H9 (cell line): ENCODE data around the gene AGTRAP. TPM values are rescaled to one million over a fixed set of nuclear protein-coding genes. Genes with fewer than 3 reads are reported as not detected.

ENCODE experiments used
- DNase-seq: peaks from one replicate; pipeline ENCODE4 v3.0.0-alpha.2; 2017
- H2AFZ ChIP-seq: one replicate; pipeline ENCODE4 v1.6.1; 2013; ENCODE audit warnings: mild to moderate bottlenecking, low read length, control low read depth, moderate library complexity
- H2AK5ac ChIP-seq: 2 replicates; pipeline ENCODE4 v1.6.1; 2013; ENCODE audit warnings: low read length, control low read depth, mixed read lengths; ENCODE audit not compliant: insufficient read length
- H2BK120ac ChIP-seq: one replicate; pipeline ENCODE4 v1.6.1; 2013; ENCODE audit warnings: low read depth, mild to moderate bottlenecking, low read length, control low read depth, inconsistent platforms; ENCODE audit not compliant: poor library complexity, severe bottlenecking
- H2BK12ac ChIP-seq: 2 replicates; pipeline ENCODE4 v1.6.1; 2013; ENCODE audit warnings: low read length, control low read depth, mixed read lengths, low read depth; ENCODE audit not compliant: insufficient read length
- H2BK15ac ChIP-seq: 2 replicates; pipeline ENCODE4 v1.6.1; 2013; ENCODE audit warnings: low read depth, low read length, control low read depth
- H2BK20ac ChIP-seq: one replicate; pipeline ENCODE4 v1.6.1; 2013; ENCODE audit warnings: low read depth, mild to moderate bottlenecking, low read length, control low read depth, inconsistent platforms; ENCODE audit not compliant: poor library complexity, severe bottlenecking
- H2BK5ac ChIP-seq: 2 replicates; pipeline ENCODE4 v1.6.1; 2013; ENCODE audit warnings: low read length, control low read depth, mixed read lengths; ENCODE audit not compliant: insufficient read length
- H3K14ac ChIP-seq: 2 replicates; pipeline ENCODE4 v1.6.1; 2013; ENCODE audit warnings: low read length, control low read depth; ENCODE audit not compliant: insufficient read depth
- H3K18ac ChIP-seq: 2 replicates; pipeline ENCODE4 v1.6.1; 2013; ENCODE audit warnings: low read depth, mild to moderate bottlenecking, mixed read lengths, low read length, control low read depth; ENCODE audit not compliant: insufficient read length
- H3K23ac ChIP-seq: 2 replicates; pipeline ENCODE4 v1.6.1; 2013; ENCODE audit warnings: low read length, control low read depth, mixed read lengths, low read depth; ENCODE audit not compliant: insufficient read length
- H3K23me2 ChIP-seq: 2 replicates; pipeline ENCODE4 v1.6.1; 2013; ENCODE audit warnings: low read depth, mild to moderate bottlenecking, mixed read lengths, low read length, control low read depth; ENCODE audit not compliant: insufficient read length, poor library complexity, severe bottlenecking
- H3K27ac ChIP-seq: 2 replicates; pipeline ENCODE4 v1.5.1; 2013; ENCODE audit warnings: low read length, control low read depth, mixed read lengths, low read depth; ENCODE audit not compliant: insufficient read length
- H3K27me3 ChIP-seq: 2 replicates; pipeline ENCODE4 v1.6.1; 2013; ENCODE audit warnings: low read length, control low read depth, inconsistent platforms; ENCODE audit not compliant: insufficient read depth
- H3K4ac ChIP-seq: 2 replicates; pipeline ENCODE4 v1.6.1; 2013; ENCODE audit warnings: low read depth, mild to moderate bottlenecking, control low read depth, inconsistent platforms, low read length, moderate library complexity
- H3K4me1 ChIP-seq: 2 replicates; pipeline ENCODE4 v1.6.1; 2013; ENCODE audit warnings: low read length, control low read depth, inconsistent platforms; ENCODE audit not compliant: insufficient read depth
- H3K4me2 ChIP-seq: 2 replicates; pipeline ENCODE4 v1.6.1; 2013; ENCODE audit warnings: low read length, control low read depth, mixed read lengths; ENCODE audit not compliant: insufficient read length, insufficient read depth
- H3K56ac ChIP-seq: 2 replicates; pipeline ENCODE4 v1.6.1; 2013; ENCODE audit warnings: low read depth, mild to moderate bottlenecking, mixed read lengths, low read length, control low read depth; ENCODE audit not compliant: insufficient read length
- H3K79me1 ChIP-seq: 2 replicates; pipeline ENCODE4 v1.6.1; 2013; ENCODE audit warnings: low read depth, mild to moderate bottlenecking, moderate library complexity, low read length, control low read depth, inconsistent platforms; ENCODE audit not compliant: insufficient read depth, poor library complexity, severe bottlenecking
- H3K79me2 ChIP-seq: 2 replicates; pipeline ENCODE4 v1.6.1; 2013; ENCODE audit warnings: low read length, control low read depth, inconsistent platforms; ENCODE audit not compliant: insufficient read depth
- H3K9ac ChIP-seq: 2 replicates; pipeline ENCODE4 v1.6.1; 2013; ENCODE audit warnings: low read length, control low read depth, mixed read lengths; ENCODE audit not compliant: insufficient read length; ENCODE audit errors: extremely low read depth
- H3K9me3 ChIP-seq: one replicate; pipeline ENCODE4 v1.6.1; 2013; ENCODE audit warnings: low read depth, low read length, inconsistent platforms; ENCODE audit not compliant: control insufficient read depth
- H3T11ph ChIP-seq: one replicate; pipeline ENCODE4 v1.6.1; 2013; ENCODE audit warnings: mild to moderate bottlenecking, low read length, control low read depth, inconsistent platforms
- H4K20me1 ChIP-seq: one replicate; pipeline ENCODE4 v1.6.1; 2013; ENCODE audit not compliant: control insufficient read depth, insufficient read length, insufficient read depth
- H4K5ac ChIP-seq: 2 replicates; pipeline ENCODE4 v1.6.1; 2013; ENCODE audit warnings: low read depth, mild to moderate bottlenecking, mixed read lengths, low read length, control low read depth; ENCODE audit not compliant: insufficient read length
- H4K8ac ChIP-seq: replicated peaks from 2 replicates; pipeline ENCODE4 v1.6.1; 2013; ENCODE audit warnings: low read length, control low read depth, mixed read lengths, low read depth; ENCODE audit not compliant: insufficient read length
- H4K91ac ChIP-seq: 2 replicates; pipeline ENCODE4 v1.6.1; 2013; ENCODE audit warnings: low read depth, mild to moderate bottlenecking, moderate library complexity, mixed read lengths, low read length, control low read depth; ENCODE audit not compliant: insufficient read length
- H3K27ac Mint-ChIP-seq, 3 experiments: 2 replicates in 2 of 3; 3 replicates in 1 of 3; pipeline ENCODE4 v1.8.0; 2020 to 2021; ENCODE audit warnings: mixed read lengths in 3 of 3, mild to moderate bottlenecking in 1 of 3, moderate library complexity in 1 of 3
- H3K27me3 Mint-ChIP-seq: 2 replicates; pipeline ENCODE4 v1.8.0; 2021; ENCODE audit warnings: low read depth, mild to moderate bottlenecking, moderate library complexity, mixed read lengths
- H3K36me3 Mint-ChIP-seq, 3 experiments: 2 replicates in 2 of 3; 3 replicates in 1 of 3; pipeline ENCODE4 v1.8.0; 2020 to 2021; ENCODE audit warnings: low read depth in 3 of 3, mixed read lengths in 3 of 3; ENCODE audit not compliant: insufficient read depth in 1 of 3
- H3K4me1 Mint-ChIP-seq, 2 experiments: 2 replicates each; pipeline ENCODE4 v1.8.0; 2020; ENCODE audit warnings: mixed read lengths in 2 of 2
- H3K4me3 Mint-ChIP-seq, 2 experiments: 2 replicates in 1 of 2; 3 replicates in 1 of 2; pipeline ENCODE4 v1.8.0; 2020 to 2021; ENCODE audit warnings: mild to moderate bottlenecking in 2 of 2, mixed read lengths in 2 of 2, moderate library complexity in 1 of 2
- H3K9me3 Mint-ChIP-seq, 2 experiments: 2 replicates in 1 of 2; 3 replicates in 1 of 2; pipeline ENCODE4 v1.8.0; 2020; ENCODE audit warnings: mild to moderate bottlenecking in 2 of 2, mixed read lengths in 2 of 2, moderate library complexity in 1 of 2
- CTCF ChIP-seq: fragments of 200-600 bp; sonication (generic); conservative IDR thresholded peaks from 3 replicates; pipeline ENCODE4 v1.8.0; 2021; ENCODE audit warnings: antibody characterized with exemption, mild to moderate bottlenecking
- WGBS: extraction: QIAGEN DNeasy Blood & Tissue Kit; methylation state at CpG from one replicate; pipeline ENCODE4 v1.1.7; 2013; ENCODE audit warnings: missing lambda C conversion rate, low lambda C conversion rate, mixed read lengths; ENCODE audit not compliant: insufficient read length; ENCODE audit errors: extremely low coverage; 5-methylcytosine and 5-hydroxymethylcytosine counted together
- total RNA-seq: library from RNA; stranded (reverse); gene quantifications from 2 replicates; pipeline ENCODE4 v1.2.1, GENCODE V29; 2021

Gene AGTRAP
- total RNA-seq, 1 experiment from 2014 or later: 60.9 TPM

GRCh38 chr1:11794446-11795237 is 58.7 kb downstream of the AGTRAP start:
- Histone ChIP-seq H2BK5ac (no peak overlapping the region), H4K20me1 (no peaks in the 10 kb centered on the region), H3K23ac (no peak overlapping the region), H2BK120ac (no peak overlapping the region), H2BK20ac (no peak overlapping the region), H4K8ac (no peak overlapping the region), H3K27me3 (no peaks in the 10 kb centered on the region), H3T11ph (no peak overlapping the region), H2BK15ac (no peak overlapping the region), H2AFZ (no peak overlapping the region), H3K4me2 (no peak overlapping the region), H3K56ac (no peak overlapping the region), H4K91ac (no peak overlapping the region), H3K27ac (no peak overlapping the region), H3K9ac (no peak overlapping the region), H2BK12ac (no peak overlapping the region), H3K4ac (no peak overlapping the region), H4K5ac (no peak overlapping the region), H3K79me1 (no peaks in the 10 kb centered on the region), H3K18ac (no peak overlapping the region), H3K14ac (no peak overlapping the region), H2AK5ac (no peak overlapping the region), H3K79me2 (no peaks in the 10 kb centered on the region), H3K23me2 (no peaks in the 10 kb centered on the region), H3K4me1 (no peaks in the 10 kb centered on the region), H3K9me3 (no peaks in the 10 kb centered on the region)
- H3K9me3 Mint-ChIP-seq: no peaks in the 10 kb centered on the region
- no peaks in the 10 kb centered on the region for H3K4me1 Mint-ChIP-seq
- DNase-seq: no peak
- H3K27me3 Mint-ChIP-seq: no peaks in the 10 kb centered on the region
- H3K36me3 Mint-ChIP-seq: peaks cover 12 to 52% (median 40%) of the 10 kb centered on the region in 3 experiments; a peak in 6 of 7 replicates
- peak overlapping the region in 1 of 3 experiments; percentile 44; a peak in 1 of 7 replicates for H3K27ac Mint-ChIP-seq
- no peak overlapping the region; a peak in 1 of 5 replicates for H3K4me3 Mint-ChIP-seq
- TF ChIP-seq CTCF: no peak
- whole genome bisulfite sequencing: no CpG with 5 or more reads among the region's 19 CpGs
